GM12878 (cell line): ENCODE data around the gene TSHZ2. TPM values are rescaled to one million over a fixed set of nuclear protein-coding genes. Genes with fewer than 3 reads are reported as not detected.

Experiments
- ATAC-seq: fragments of 200-7000 bp; cut with Tn5 transposase; 3 replicates; pipeline ENCODE4 v1.9.1; 2020; ENCODE audit warnings: mild to moderate bottlenecking, moderate library complexity
- BruUV-seq: library from RNA; stranded (reverse); fragments of 400-500 nt; replicated peaks from 2 replicates; lab custom pipeline; 2021; lab: Mats Ljungman, UMichigan
- CTCF ChIA-PET: fragments of 300-600 bp; sonication (Branson Sonifier 250); formaldehyde crosslinking; extraction: SDS; loops from one replicate; lab custom pipeline; 2021; ENCODE audit warnings: inconsistent platforms; lab: Yijun Ruan, JAX
- POLR2A ChIA-PET: fragments of 350-600 bp; formaldehyde crosslinking; extraction: SDS; loops from one replicate; lab custom pipeline; 2021; ENCODE audit warnings: inconsistent platforms; lab: Charles Lee
- RAD21 ChIA-PET: fragments of 300-600 bp; sonication (Branson Sonifier 250); formaldehyde crosslinking; loops from one replicate; lab custom pipeline; 2023; ENCODE audit warnings: antibody characterized with exemption; ENCODE audit not compliant: unreplicated experiment; lab: Charles Lee
- SMC1A ChIA-PET: fragments of 300-600 bp; sonication (Branson Sonifier 250); formaldehyde crosslinking; loops from one replicate; lab custom pipeline; 2023; ENCODE audit not compliant: unreplicated experiment, uncharacterized antibody; lab: Charles Lee
- DNase-seq: peaks from one replicate; pipeline ENCODE4 v3.0.0-alpha.2; 2011; ENCODE audit warnings: low read depth, low spot score
- FAIRE-seq: peaks from 3 replicates; lab custom pipeline; 2011; peaks lifted over from hg19 to GRCh38; lab: Jason Lieb, UNC
- H2AFZ ChIP-seq: 2 replicates; pipeline ENCODE4 v1.6.0; 2011; ENCODE audit warnings: low read depth, low read length, control low read depth; ENCODE audit not compliant: control insufficient read depth
- H3K27ac ChIP-seq: 2 replicates; pipeline ENCODE4 v1.5.1; 2011; ENCODE audit warnings: control low read depth; ENCODE audit not compliant: control insufficient read depth, insufficient read depth
- H3K27me3 ChIP-seq, 2 experiments: replicated peaks in 1 of 2; 2 replicates each; pipeline versions ENCODE4 v1.6.0 to v1.6.1; 2011; ENCODE audit warnings: low read length in 1 of 2; ENCODE audit not compliant: control insufficient read depth in 2 of 2, insufficient read depth in 2 of 2
- H3K36me3 ChIP-seq, 2 experiments: 2 replicates each; pipeline ENCODE4 v1.5.1; 2011; ENCODE audit warnings: low read length in 1 of 2; ENCODE audit not compliant: control insufficient read depth in 2 of 2, insufficient read depth in 2 of 2
- H3K4me1 ChIP-seq: 2 replicates; pipeline ENCODE4 v1.6.1; 2011; ENCODE audit warnings: mild to moderate bottlenecking, low read length, moderate library complexity, mixed read lengths; ENCODE audit not compliant: control insufficient read depth, insufficient read depth
- H3K4me2 ChIP-seq: 2 replicates; pipeline ENCODE4 v1.6.0; 2011; ENCODE audit warnings: control low read depth; ENCODE audit not compliant: control insufficient read depth, insufficient read depth
- H3K4me3 ChIP-seq: fragments of 200-600 bp; sonication (generic); 2 replicates; pipeline ENCODE4 v1.5.1; 2016
- H3K79me2 ChIP-seq: 2 replicates; pipeline ENCODE4 v1.6.0; 2011; ENCODE audit warnings: low read length; ENCODE audit not compliant: control insufficient read depth, insufficient read depth
- H3K9ac ChIP-seq: 2 replicates; pipeline ENCODE4 v1.8.0; 2011; ENCODE audit warnings: low read length, control low read depth, mixed read lengths; ENCODE audit not compliant: control insufficient read depth, insufficient read depth
- H3K9me3 ChIP-seq: replicated peaks from 3 replicates; pipeline ENCODE4 v1.5.1; 2011; ENCODE audit warnings: mild to moderate bottlenecking, low read length; ENCODE audit not compliant: control insufficient read depth, insufficient read depth
- H4K20me1 ChIP-seq: 2 replicates; pipeline ENCODE4 v1.6.0; 2011; ENCODE audit not compliant: control insufficient read depth, insufficient read depth
- CREB1 ChIP-seq: IDR thresholded peaks from 2 replicates; pipeline ENCODE4 v1.6.1; 2012; ENCODE audit warnings: low read depth, mild to moderate bottlenecking, inconsistent platforms
- GATAD2B ChIP-seq: fragments of 450-650 bp; conservative IDR thresholded peaks from 2 replicates; pipeline ENCODE4 v1.6.1; 2017; ENCODE audit warnings: low read depth, mild to moderate bottlenecking, moderate library complexity
- MTA3 ChIP-seq: IDR thresholded peaks from 2 replicates; pipeline ENCODE4 v1.6.1; 2012; ENCODE audit warnings: low read length, inconsistent platforms, borderline replicate concordance
- RAD21 ChIP-seq: IDR thresholded peaks from 2 replicates; pipeline ENCODE4 v1.6.1; 2011; ENCODE audit warnings: mild to moderate bottlenecking, low read depth, low read length, moderate library complexity; ENCODE audit not compliant: insufficient read depth
- RAD51 ChIP-seq: fragments of 450-650 bp; IDR thresholded peaks from 2 replicates; pipeline ENCODE4 v1.6.1; 2016; ENCODE audit warnings: moderate library complexity, mild to moderate bottlenecking, inconsistent platforms
- RUNX3 ChIP-seq: IDR thresholded peaks from 2 replicates; pipeline ENCODE4 v1.6.1; 2012; ENCODE audit warnings: low read length, inconsistent platforms
- YY1 ChIP-seq: IDR thresholded peaks from 2 replicates; pipeline ENCODE4 v1.6.1; 2011; ENCODE audit warnings: low read depth, mild to moderate bottlenecking, low read length
- WGBS: methylation state at CpG from one replicate; pipeline ENCODE4 v1.1.6; 2016; ENCODE audit warnings: low lambda C conversion rate; ENCODE audit not compliant: insufficient replicate concordance, insufficient coverage; ENCODE audit errors: missing lambda C conversion rate; 5-methylcytosine and 5-hydroxymethylcytosine counted together
- in situ Hi-C: fragments of 300-500 bp; cut with MboI; formaldehyde crosslinking; loops from 9 replicates; pipeline ENCODE4 v1.14.3; 2018; ENCODE audit warnings: mixed read lengths
- intact Hi-C: fragments of 100-400 bp; cut with micrococcal nuclease; formaldehyde crosslinking; loops from one replicate; pipeline ENCODE4 v1.14.2; 2022; ENCODE audit not compliant: unreplicated experiment
- polyA plus RNA-seq, 11 experiments: library from polyadenylated mRNA; depleted of rRNA in 4 of 11; unstranded in 6 of 11; stranded (reverse) in 5 of 11; fragments of >200 nt; fragmentation: Nextera tagmentation in 4 of 11; fragmentation: Illumina TruSeq in 1 of 11; extraction: Ambion mirVana in 4 of 11; extraction: Trizol in 1 of 11; gene quantifications; 1 replicate in 1 of 11; 2 replicates in 10 of 11; pipeline versions ENCODE4 v1.2.1 to v1.2.3, GENCODE V29; 2011 to 2016; ENCODE audit warnings: inconsistent platforms in 2 of 11, missing spikeins in 2 of 11, low read depth in 1 of 11
- total RNA-seq, 4 experiments: library from RNA; depleted of rRNA in 3 of 4; stranded (reverse); fragments of >200 nt in 3 of 4; fragmentation: Illumina TruSeq in 1 of 4; extraction: Trizol in 1 of 4; gene quantifications; 2 replicates each; pipeline versions ENCODE4 v1.2.1 to v1.2.3, GENCODE V29; 2013 to 2021
- TF ChIP-seq, protein P1 (sequence below): IDR thresholded peaks from 2 replicates; pipeline ENCODE4 v1.6.1; 2012; ENCODE audit warnings: low read length, inconsistent platforms
- TF ChIP-seq, protein P2 (sequence below): fragments of 450-650 bp; formaldehyde crosslinking; IDR thresholded peaks from 2 replicates; pipeline ENCODE4 v1.4.0; 2022; ENCODE audit warnings: mild to moderate bottlenecking, moderate library complexity
- TF ChIP-seq, protein P3 (sequence below), 3 experiments: IDR thresholded peaks in 2 of 3; conservative IDR thresholded peaks in 1 of 3; 2 replicates each; pipeline ENCODE4 v1.5.1; 2011; ENCODE audit warnings: low read depth in 3 of 3, low read length in 3 of 3, mild to moderate bottlenecking in 3 of 3, control low read depth in 2 of 3, moderate library complexity in 2 of 3, inconsistent platforms in 1 of 3, mixed read lengths in 1 of 3; ENCODE audit not compliant: control insufficient read depth in 2 of 3, insufficient read depth in 1 of 3; ENCODE audit errors: extremely low read depth in 1 of 3

The TSHZ2 gene
- total and polyA plus RNA-seq, 10 of the 15 experiments (the other 5 are each of a cell fraction or from before 2014, with no cell fraction given) = 0.01 to 0.86 (median 0.13) TPM; not detected in 2

DNA sequence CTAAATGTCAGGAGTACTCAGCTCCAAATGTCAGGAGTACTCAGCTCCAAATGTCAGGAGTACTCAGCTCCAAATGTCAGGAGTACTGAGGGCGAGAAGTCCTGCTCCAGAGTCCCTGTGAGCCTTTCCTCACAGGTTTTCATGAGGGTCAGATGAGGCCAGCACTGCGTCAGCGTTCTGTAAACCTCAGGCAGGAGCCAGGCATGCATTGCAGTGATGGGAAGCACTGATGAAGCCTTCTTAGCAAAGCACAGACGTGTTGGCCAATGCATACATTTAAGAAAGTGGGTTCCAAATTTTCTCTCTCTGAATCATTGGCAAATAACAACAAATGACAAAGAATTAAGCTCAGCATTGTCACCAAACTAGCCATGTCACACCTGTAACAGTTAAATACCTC, 366.6 kb downstream of the TSHZ2 start:
- Histone ChIP-seq H3K36me3 (no peaks in the 10 kb centered on the region), H3K79me2 (no peaks in the 10 kb centered on the region), H4K20me1 (no peaks in the 10 kb centered on the region), H2AFZ (no peak overlapping the region), H3K27me3 (no peaks in the 10 kb centered on the region), H3K9me3 (no peaks in the 10 kb centered on the region), H3K4me2 (no peak overlapping the region), H3K27ac (no peak overlapping the region), H3K9ac (no peak overlapping the region), H3K4me3 (no peak overlapping the region), H3K4me1 (no peaks in the 10 kb centered on the region)
- intact Hi-C loops (no loop called here), in situ Hi-C loops (no loop called here)
- DNase-seq (no peak), FAIRE-seq (no peak), ATAC-seq (no peak)
- TF ChIP-seq MTA3 (no peak), RUNX3 (no peak), CREB1 (no peak), YY1 (no peak), RAD21 (no peak), RAD51 (no peak), GATAD2B (no peak)
- TF ChIP-seq, protein P1, sequence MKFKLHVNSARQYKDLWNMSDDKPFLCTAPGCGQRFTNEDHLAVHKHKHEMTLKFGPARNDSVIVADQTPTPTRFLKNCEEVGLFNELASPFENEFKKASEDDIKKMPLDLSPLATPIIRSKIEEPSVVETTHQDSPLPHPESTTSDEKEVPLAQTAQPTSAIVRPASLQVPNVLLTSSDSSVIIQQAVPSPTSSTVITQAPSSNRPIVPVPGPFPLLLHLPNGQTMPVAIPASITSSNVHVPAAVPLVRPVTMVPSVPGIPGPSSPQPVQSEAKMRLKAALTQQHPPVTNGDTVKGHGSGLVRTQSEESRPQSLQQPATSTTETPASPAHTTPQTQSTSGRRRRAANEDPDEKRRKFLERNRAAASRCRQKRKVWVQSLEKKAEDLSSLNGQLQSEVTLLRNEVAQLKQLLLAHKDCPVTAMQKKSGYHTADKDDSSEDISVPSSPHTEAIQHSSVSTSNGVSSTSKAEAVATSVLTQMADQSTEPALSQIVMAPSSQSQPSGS = no peak
- TF ChIP-seq, protein P2, sequence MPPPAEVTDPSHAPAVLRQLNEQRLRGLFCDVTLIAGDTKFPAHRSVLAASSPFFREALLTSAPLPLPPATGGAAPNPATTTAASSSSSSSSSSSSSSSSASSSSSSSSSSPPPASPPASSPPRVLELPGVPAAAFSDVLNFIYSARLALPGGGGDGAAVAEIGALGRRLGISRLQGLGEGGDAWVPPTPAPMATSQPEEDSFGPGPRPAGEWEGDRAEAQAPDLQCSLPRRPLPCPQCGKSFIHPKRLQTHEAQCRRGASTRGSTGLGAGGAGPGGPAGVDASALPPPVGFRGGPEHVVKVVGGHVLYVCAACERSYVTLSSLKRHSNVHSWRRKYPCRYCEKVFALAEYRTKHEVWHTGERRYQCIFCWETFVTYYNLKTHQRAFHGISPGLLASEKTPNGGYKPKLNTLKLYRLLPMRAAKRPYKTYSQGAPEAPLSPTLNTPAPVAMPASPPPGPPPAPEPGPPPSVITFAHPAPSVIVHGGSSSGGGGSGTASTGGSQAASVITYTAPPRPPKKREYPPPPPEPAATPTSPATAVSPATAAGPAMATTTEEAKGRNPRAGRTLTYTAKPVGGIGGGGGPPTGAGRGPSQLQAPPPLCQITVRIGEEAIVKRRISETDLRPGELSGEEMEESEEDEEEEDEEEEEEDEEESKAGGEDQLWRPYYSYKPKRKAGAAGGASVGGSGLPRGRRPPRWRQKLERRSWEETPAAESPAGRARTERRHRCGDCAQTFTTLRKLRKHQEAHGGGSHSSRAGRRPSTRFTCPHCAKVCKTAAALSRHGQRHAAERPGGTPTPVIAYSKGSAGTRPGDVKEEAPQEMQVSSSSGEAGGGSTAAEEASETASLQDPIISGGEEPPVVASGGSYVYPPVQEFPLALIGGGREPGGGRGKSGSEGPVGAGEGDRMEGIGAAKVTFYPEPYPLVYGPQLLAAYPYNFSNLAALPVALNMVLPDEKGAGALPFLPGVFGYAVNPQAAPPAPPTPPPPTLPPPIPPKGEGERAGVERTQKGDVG = no peak
- TF ChIP-seq, protein P3, sequence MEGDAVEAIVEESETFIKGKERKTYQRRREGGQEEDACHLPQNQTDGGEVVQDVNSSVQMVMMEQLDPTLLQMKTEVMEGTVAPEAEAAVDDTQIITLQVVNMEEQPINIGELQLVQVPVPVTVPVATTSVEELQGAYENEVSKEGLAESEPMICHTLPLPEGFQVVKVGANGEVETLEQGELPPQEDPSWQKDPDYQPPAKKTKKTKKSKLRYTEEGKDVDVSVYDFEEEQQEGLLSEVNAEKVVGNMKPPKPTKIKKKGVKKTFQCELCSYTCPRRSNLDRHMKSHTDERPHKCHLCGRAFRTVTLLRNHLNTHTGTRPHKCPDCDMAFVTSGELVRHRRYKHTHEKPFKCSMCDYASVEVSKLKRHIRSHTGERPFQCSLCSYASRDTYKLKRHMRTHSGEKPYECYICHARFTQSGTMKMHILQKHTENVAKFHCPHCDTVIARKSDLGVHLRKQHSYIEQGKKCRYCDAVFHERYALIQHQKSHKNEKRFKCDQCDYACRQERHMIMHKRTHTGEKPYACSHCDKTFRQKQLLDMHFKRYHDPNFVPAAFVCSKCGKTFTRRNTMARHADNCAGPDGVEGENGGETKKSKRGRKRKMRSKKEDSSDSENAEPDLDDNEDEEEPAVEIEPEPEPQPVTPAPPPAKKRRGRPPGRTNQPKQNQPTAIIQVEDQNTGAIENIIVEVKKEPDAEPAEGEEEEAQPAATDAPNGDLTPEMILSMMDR (IDR thresholded peaks at IDR 0.05 in 2 of 3, conservative IDR thresholded peaks at IDR 0.05 in 1 of 3; ENCODE audit: control insufficient read depth in 2 of 3, extremely low read depth in 1 of 3, insufficient read depth in 1 of 3, low read depth in 3 of 3, low read length in 3 of 3) = no peak
- ChIA-PET RAD21 (no interaction called here), POLR2A (no interaction called here), SMC1A (interaction anchor here (1.2 kb wide), 1 partner anchor 1126 kb away, joined by 4 read pairs; no protein-coding TSS in a partner anchor), CTCF (no interaction called here)
- BruUV-seq = no TSS peak
- 20% methylated on average over 4 of the region's 4 CpGs for WGBS
